MCF 10A (cell line): ENCODE measurements around the gene TMEM209. TPM values are rescaled to one million over a fixed set of nuclear protein-coding genes. Genes with fewer than 3 reads are reported as not detected.
"Not testable (repeated sequence)": the region's sequence is repeated elsewhere in the genome, so short reads cannot be mapped to it uniquely, and the experiment has no call there.

Experiments used
- BruUV-seq: library from RNA; stranded (reverse); fragments of 400-500 nt; replicated peaks from 2 replicates; lab custom pipeline; 2021; lab: Mats Ljungman, UMichigan
- CTCF ChIA-PET: fragments of 300-600 bp; sonication (Branson Sonifier 250); formaldehyde crosslinking; extraction: SDS; loops from one replicate; lab custom pipeline; 2021; ENCODE audit warnings: antibody characterized with exemption, inconsistent platforms; lab: Yijun Ruan, JAX
- POLR2A ChIA-PET: fragments of 300-600, 350-650 bp; sonication (Branson Sonifier 250); formaldehyde crosslinking; extraction: SDS; loops from one replicate; lab custom pipeline; 2020; ENCODE audit warnings: antibody characterized with exemption, inconsistent platforms; lab: Yijun Ruan, JAX
- DNase-seq: peaks from one replicate; pipeline ENCODE4 v3.0.0-alpha.2; 2018; ENCODE audit not compliant: unreplicated experiment
- H3K27ac Mint-ChIP-seq: one replicate; pipeline ENCODE4 v1.8.0; 2022; ENCODE audit warnings: mild to moderate bottlenecking, low read depth, mixed read lengths; ENCODE audit not compliant: unreplicated experiment
- H3K27me3 Mint-ChIP-seq: one replicate; pipeline ENCODE4 v1.8.0; 2022; ENCODE audit warnings: mixed read lengths; ENCODE audit not compliant: insufficient read depth, unreplicated experiment
- H3K36me3 Mint-ChIP-seq: one replicate; pipeline ENCODE4 v1.8.0; 2022; ENCODE audit warnings: mild to moderate bottlenecking, moderate library complexity, mixed read lengths; ENCODE audit not compliant: insufficient read depth, unreplicated experiment
- H3K4me1 Mint-ChIP-seq: one replicate; pipeline ENCODE4 v1.8.0; 2022; ENCODE audit warnings: mixed read lengths; ENCODE audit not compliant: insufficient read depth, unreplicated experiment
- H3K4me3 Mint-ChIP-seq: one replicate; pipeline ENCODE4 v1.8.0; 2022; ENCODE audit warnings: mild to moderate bottlenecking, moderate library complexity, mixed read lengths; ENCODE audit not compliant: unreplicated experiment
- H3K9me3 Mint-ChIP-seq: one replicate; pipeline ENCODE4 v1.8.0; 2022; ENCODE audit warnings: mixed read lengths; ENCODE audit not compliant: unreplicated experiment
- intact Hi-C: fragments of 100-400 bp; cut with micrococcal nuclease; formaldehyde crosslinking; loops from 2 replicates; pipeline ENCODE4 v1.14.1; 2022
- total RNA-seq: library from RNA; stranded (reverse); gene quantifications from 2 replicates; pipeline ENCODE4 v1.2.3, GENCODE V29; 2022
- TF ChIP-seq, protein P1 (sequence below): fragments of 200-600 bp; IDR thresholded peaks from one replicate; pipeline ENCODE4 v1.8.0; 2022; ENCODE audit warnings: antibody characterized with exemption, mild to moderate bottlenecking; ENCODE audit not compliant: unreplicated experiment

Gene TMEM209
- total RNA-seq, 1 experiment from 2014 or later: 38.3 TPM

DNA sequence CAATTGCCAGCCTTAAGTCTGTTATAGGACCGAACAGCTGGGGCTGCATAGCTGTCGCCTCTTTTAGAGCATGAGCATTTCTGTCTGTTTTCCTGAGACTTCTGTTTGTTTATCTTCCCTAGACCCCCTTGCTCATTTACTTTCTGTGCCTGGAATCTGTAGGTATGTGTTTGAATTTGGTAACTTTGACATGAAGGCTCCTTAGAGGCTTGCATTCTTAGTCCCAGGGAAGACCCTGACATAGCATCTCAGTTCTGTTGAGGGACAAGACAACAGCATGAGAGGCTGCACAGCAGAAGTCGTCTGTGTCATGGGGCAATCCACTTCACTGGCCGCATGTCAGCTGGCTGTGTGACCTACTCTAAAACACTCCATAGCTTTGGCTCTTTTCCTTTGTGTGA lies 76.2 kb downstream of the TMEM209 start:
- H3K27me3 Mint-ChIP-seq: no peaks in the 10 kb centered on the region
- DNase-seq: no peak
- no peak overlapping the region for H3K27ac Mint-ChIP-seq
- intact Hi-C loops: no loop called here
- peaks cover 60% of the 10 kb centered on the region for H3K36me3 Mint-ChIP-seq
- H3K4me3 Mint-ChIP-seq: no peak overlapping the region
- H3K9me3 Mint-ChIP-seq: no peaks in the 10 kb centered on the region
- POLR2A ChIA-PET: interaction anchor here (0.5 to 0.6 kb wide), 2 partner anchors 164 to 437 kb away, joined by 3 read pairs; no protein-coding TSS in a partner anchor
- CTCF ChIA-PET: interaction anchor here (0.6 kb wide), 1 partner anchor 57 kb away, joined by 3 read pairs; no protein-coding TSS in a partner anchor
- TF ChIP-seq, protein P1, sequence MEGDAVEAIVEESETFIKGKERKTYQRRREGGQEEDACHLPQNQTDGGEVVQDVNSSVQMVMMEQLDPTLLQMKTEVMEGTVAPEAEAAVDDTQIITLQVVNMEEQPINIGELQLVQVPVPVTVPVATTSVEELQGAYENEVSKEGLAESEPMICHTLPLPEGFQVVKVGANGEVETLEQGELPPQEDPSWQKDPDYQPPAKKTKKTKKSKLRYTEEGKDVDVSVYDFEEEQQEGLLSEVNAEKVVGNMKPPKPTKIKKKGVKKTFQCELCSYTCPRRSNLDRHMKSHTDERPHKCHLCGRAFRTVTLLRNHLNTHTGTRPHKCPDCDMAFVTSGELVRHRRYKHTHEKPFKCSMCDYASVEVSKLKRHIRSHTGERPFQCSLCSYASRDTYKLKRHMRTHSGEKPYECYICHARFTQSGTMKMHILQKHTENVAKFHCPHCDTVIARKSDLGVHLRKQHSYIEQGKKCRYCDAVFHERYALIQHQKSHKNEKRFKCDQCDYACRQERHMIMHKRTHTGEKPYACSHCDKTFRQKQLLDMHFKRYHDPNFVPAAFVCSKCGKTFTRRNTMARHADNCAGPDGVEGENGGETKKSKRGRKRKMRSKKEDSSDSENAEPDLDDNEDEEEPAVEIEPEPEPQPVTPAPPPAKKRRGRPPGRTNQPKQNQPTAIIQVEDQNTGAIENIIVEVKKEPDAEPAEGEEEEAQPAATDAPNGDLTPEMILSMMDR: no peak
- peaks cover 7% of the 10 kb centered on the region for H3K4me1 Mint-ChIP-seq
- BruUV-seq: no TSS peak

DNA sequence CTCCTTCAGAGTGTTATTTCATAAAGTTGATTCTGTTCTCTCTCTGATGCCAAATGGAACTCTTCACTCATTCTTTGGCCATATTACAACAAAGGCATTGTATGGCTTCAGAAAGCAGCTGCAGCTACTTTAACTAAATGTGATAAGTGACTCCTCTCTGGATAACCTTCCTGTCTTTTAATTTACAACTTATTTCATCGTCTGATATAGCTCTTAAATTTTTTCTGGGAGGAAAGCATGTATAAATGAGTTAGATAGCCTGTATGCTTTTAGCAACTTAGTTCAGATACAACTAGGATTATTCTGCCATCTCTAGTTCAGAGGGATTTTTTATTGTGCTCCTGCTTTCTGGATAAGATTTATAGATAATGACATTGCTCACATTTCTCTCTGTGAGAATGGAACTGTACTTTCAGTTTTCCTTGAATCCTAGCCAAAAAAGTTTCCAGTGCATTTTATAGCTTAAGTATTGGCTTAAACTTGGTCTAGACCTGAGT lies 77.3 kb downstream of the TMEM209 start:
- no peak overlapping the region for H3K4me3 Mint-ChIP-seq
- CTCF ChIA-PET: no interaction called here
- no peak overlapping the region for H3K27ac Mint-ChIP-seq
- DNase-seq: no peak
- H3K27me3 Mint-ChIP-seq: no peaks in the 10 kb centered on the region
- peaks cover 70% of the 10 kb centered on the region for H3K36me3 Mint-ChIP-seq
- POLR2A ChIA-PET: interaction anchor here (0.5 to 1.3 kb wide), 4 partner anchors 12 to 711 kb away, joined by 3 to 4 read pairs (median 3); no protein-coding TSS in a partner anchor
- BruUV-seq: no TSS peak
- no peaks in the 10 kb centered on the region for H3K9me3 Mint-ChIP-seq
- H3K4me1 Mint-ChIP-seq: peaks cover 7% of the 10 kb centered on the region
- intact Hi-C loops: no loop called here
- TF ChIP-seq, protein P1: no peak

DNA sequence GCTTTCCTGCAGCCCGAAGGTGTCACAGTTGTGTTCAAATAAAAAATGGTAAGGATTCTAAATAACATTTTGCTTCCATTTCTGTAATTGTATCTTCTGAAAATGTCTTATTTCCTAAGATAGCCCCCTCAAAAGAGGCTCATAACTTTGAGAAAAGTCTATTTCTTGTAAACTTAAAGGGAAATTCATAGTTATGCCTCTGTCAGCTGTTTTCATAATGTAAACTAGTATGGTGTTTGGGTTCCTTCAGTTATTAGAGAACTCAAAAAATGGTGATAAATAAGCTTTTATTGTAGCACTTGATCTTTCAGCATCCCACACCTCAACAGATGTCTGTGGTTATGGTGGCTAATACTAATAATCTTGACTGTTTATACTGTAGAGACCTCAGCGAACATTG lies 77.8 kb downstream of the TMEM209 start:
- TF ChIP-seq, protein P1: no peak
- no peak overlapping the region for H3K27ac Mint-ChIP-seq
- H3K4me1 Mint-ChIP-seq: peaks cover 7% of the 10 kb centered on the region
- no peaks in the 10 kb centered on the region for H3K27me3 Mint-ChIP-seq
- intact Hi-C loops: no loop called here
- H3K9me3 Mint-ChIP-seq: no peaks in the 10 kb centered on the region
- ChIA-PET POLR2A (interaction anchor here (0.5 to 1.3 kb wide), 4 partner anchors 12 to 711 kb away, joined by 3 to 4 read pairs (median 3); no protein-coding TSS in a partner anchor), CTCF (interaction anchor here (0.5 kb wide), 1 partner anchor 57 kb away, joined by 4 read pairs; the partner anchor contains the start of gene KLHDC10)
- DNase-seq: no peak
- BruUV-seq: no TSS peak
- H3K36me3 Mint-ChIP-seq: peaks cover 75% of the 10 kb centered on the region
- no peak overlapping the region for H3K4me3 Mint-ChIP-seq

DNA sequence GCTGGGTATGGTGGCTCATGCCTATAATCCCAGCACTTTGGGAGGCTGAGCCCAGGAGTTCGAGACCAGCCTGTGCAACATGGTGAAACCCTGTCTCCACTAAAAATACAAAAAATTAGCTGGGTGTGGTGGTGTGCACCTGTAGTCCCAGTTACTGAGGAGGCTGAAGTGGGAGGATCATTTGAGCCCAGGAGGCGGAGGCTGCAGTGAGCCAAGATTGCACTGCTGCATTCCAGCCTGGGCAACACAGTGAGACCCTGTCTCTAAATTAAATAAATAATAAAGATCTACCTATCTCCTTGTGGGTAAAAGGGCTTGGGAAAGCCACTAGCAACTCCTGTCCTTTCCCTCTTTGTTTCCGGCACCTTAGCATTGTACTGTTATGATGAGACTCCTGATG lies 78.4 kb downstream of the TMEM209 start:
- H3K27ac Mint-ChIP-seq, H3K4me3 Mint-ChIP-seq, BruUV-seq, DNase-seq, H3K4me1 Mint-ChIP-seq, H3K27me3 Mint-ChIP-seq, POLR2A ChIA-PET, intact Hi-C loops, H3K9me3 Mint-ChIP-seq: not testable (repeated sequence)
- CTCF ChIA-PET: interaction anchor here (0.5 to 1.3 kb wide), 3 partner anchors 12 to 57 kb away, joined by 4 to 5 read pairs (median 4); partner anchors contain the start of gene KLHDC10
- H3K36me3 Mint-ChIP-seq: peaks cover 78% of the 10 kb centered on the region
